CD4-positive, CD25-positive, alpha-beta regulatory T cell (primary cell): Measurements from ENCODE around the gene MIS12. TPM values are rescaled to one million over a fixed set of nuclear protein-coding genes. Genes with fewer than 3 reads are reported as not detected.

Experiments
- ATAC-seq, 2 donors: fragments of 150-1000 bp; cut with Tn5 transposase; one replicate each; pipeline ENCODE4 v1.10.0; 2021; ENCODE audit warnings: low read depth in 2 of 2, moderate number of reproducible peaks in 2 of 2, moderate library complexity in 1 of 2
- DNase-seq, 3 donors: peaks; one replicate each; pipeline versions ENCODE4 v3.0.0 to v3.0.0-alpha.2; 2012 to 2022; ENCODE audit warnings: mixed read lengths in 1 of 3
- H3K27ac ChIP-seq: one replicate; pipeline ENCODE4 v1.7.0; 2013; ENCODE audit warnings: mild to moderate bottlenecking, low read length; ENCODE audit not compliant: insufficient read depth, poor library complexity, severe bottlenecking
- H3K27me3 ChIP-seq: one replicate; pipeline ENCODE4 v1.7.0; 2013; ENCODE audit warnings: low read length; ENCODE audit not compliant: control insufficient read depth, insufficient read depth
- H3K36me3 ChIP-seq: one replicate; pipeline ENCODE4 v1.7.0; 2013; ENCODE audit warnings: mild to moderate bottlenecking, low read length, moderate library complexity; ENCODE audit not compliant: control insufficient read depth, insufficient read depth
- H3K4me1 ChIP-seq: 2 replicates; pipeline ENCODE4 v1.7.0; 2013; ENCODE audit warnings: mild to moderate bottlenecking, low read length; ENCODE audit not compliant: insufficient read depth, control insufficient read depth, poor library complexity, severe bottlenecking
- H3K4me3 ChIP-seq: one replicate; pipeline ENCODE4 v1.7.0; 2013; ENCODE audit warnings: low read depth, mild to moderate bottlenecking, low read length, moderate library complexity
- H3K9me3 ChIP-seq, 2 experiments: 1 replicate in 1 of 2; 2 replicates in 1 of 2; pipeline ENCODE4 v1.7.0; 2013; ENCODE audit warnings: low read length in 2 of 2, mild to moderate bottlenecking in 1 of 2, moderate library complexity in 1 of 2; ENCODE audit not compliant: control insufficient read depth in 2 of 2
- H3K27ac Mint-ChIP-seq, 3 donors: one replicate each; pipeline ENCODE4 v1.8.0; 2020 to 2022; ENCODE audit warnings: mild to moderate bottlenecking in 3 of 3, mixed read lengths in 3 of 3, moderate library complexity in 2 of 3
- H3K27me3 Mint-ChIP-seq: one replicate; pipeline ENCODE4 v1.8.0; 2022; ENCODE audit warnings: mild to moderate bottlenecking, mixed read lengths
- H3K36me3 Mint-ChIP-seq: one replicate; pipeline ENCODE4 v1.8.0; 2020; ENCODE audit warnings: mixed read lengths
- H3K4me1 Mint-ChIP-seq, 4 donors: one replicate each; pipeline ENCODE4 v1.8.0; 2020 to 2022; ENCODE audit warnings: mixed read lengths in 4 of 4, mild to moderate bottlenecking in 1 of 4
- H3K4me3 Mint-ChIP-seq, 4 donors: one replicate each; pipeline ENCODE4 v1.8.0; 2020 to 2022; ENCODE audit warnings: mild to moderate bottlenecking in 4 of 4, mixed read lengths in 4 of 4, moderate library complexity in 3 of 4
- H3K9me3 Mint-ChIP-seq, 7 donors: one replicate each; pipeline ENCODE4 v1.8.0; 2020 to 2022; ENCODE audit warnings: mixed read lengths in 7 of 7, mild to moderate bottlenecking in 3 of 7, moderate library complexity in 2 of 7
- polyA plus RNA-seq, 4 donors: library from polyadenylated mRNA; unstranded; fragments of 300-500 nt; fragmentation: Illumina TruSeq; gene quantifications; one replicate each; pipeline ENCODE4 v1.2.3, GENCODE V29; 2021
- total RNA-seq: library from RNA; stranded (reverse); gene quantifications from one replicate; pipeline ENCODE4 v1.2.3, GENCODE V29; 2022

MIS12 gene
- total and polyA plus RNA-seq, 5 donors from 2014 or later, result 9.8 to 19.6 (median 14.6) TPM

DNA sequence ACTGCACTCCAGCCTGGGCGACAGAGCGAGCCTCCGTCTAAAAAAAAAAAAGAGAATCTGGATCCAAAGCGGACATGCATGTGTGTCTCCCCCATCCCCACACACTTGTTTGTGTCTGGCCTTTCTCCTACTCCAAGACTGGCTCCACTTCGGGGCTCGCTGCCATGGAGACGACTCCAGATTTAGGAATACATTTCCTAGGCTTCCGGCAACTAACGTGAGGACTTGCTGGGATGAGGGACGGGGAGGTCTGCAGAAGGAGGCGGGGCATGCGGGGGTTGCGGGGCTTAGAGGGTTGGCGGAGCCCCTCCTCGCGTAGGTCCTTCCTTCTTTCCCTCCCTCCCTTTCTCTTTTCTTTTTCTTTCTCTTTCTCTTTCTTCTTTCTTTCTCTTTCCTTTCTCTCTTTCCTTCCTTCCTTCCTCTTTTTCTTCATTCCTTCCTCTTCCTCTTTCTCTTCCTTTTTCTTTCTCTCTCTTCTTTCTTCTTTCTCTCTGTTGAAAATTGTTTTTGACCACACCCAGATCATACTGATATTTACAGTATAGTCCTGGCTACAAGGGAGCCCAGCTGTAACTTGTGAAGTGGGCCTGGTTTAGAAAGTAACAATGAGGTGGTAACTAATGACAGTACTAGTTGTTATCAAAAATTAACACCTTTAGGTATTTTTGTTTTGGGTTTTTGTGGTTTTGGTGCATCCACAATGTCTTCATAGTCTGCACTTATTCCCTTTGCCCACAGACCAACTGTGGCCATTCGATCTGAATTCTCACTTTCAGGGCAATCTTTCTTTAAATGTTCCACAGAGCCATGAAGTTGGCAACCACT, 25.2 kb downstream of the MIS12 start:
- H3K4me3 ChIP-seq, result no peak overlapping the region
- ATAC-seq, result no peak
- H3K27me3 Mint-ChIP-seq, result no peaks in the 10 kb centered on the region
- no peak for DNase-seq
- peaks cover 17% of the 10 kb centered on the region for H3K4me1 ChIP-seq
- H3K36me3 Mint-ChIP-seq, result peaks cover 52% of the 10 kb centered on the region
- H3K4me1 Mint-ChIP-seq, result peaks cover 11 to 40% (median 24%) of the 10 kb centered on the region in 4 donors
- H3K27ac ChIP-seq, result no peak overlapping the region
- H3K27ac Mint-ChIP-seq, result peak overlapping the region in 2 of 3 donors; percentile 79 to 91
- peak overlapping the region in 1 of 4 donors; percentile 4 for H3K4me3 Mint-ChIP-seq
- no peaks in the 10 kb centered on the region for H3K27me3 ChIP-seq
- no peaks in the 10 kb centered on the region for H3K9me3 ChIP-seq
- peaks cover 0 to 3% (median 0%) of the 10 kb centered on the region in 7 donors for H3K9me3 Mint-ChIP-seq
- H3K36me3 ChIP-seq, result peaks cover 45% of the 10 kb centered on the region

DNA sequence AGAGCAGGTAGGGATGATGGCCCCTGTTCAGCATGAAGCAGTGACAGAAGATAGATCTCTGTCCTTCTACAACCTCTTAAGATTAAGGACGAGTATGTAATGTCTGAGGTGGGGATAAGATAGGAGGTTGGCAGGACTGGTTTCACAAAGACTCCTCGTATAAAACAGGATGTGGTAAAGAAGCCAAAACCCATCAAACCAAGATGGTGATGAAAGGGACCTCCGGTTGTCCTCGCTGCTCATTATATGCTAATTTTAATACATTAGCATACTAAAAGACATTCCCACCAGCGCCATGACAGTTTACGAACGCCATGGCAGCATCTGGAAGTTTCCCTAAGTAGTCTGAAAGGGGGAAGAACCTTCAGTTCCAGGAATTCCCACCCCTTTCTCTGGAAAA, 27.3 kb downstream of the MIS12 start:
- Mint-ChIP-seq H3K9me3 (peaks cover 0 to 2% (median 0%) of the 10 kb centered on the region in 7 donors), H3K36me3 (peaks cover 61% of the 10 kb centered on the region), H3K27ac (peak overlapping the region in 2 of 3 donors; percentile 26 to 60), H3K27me3 (no peaks in the 10 kb centered on the region), H3K4me3 (peak overlapping the region in 2 of 4 donors; percentile 28 to 48), H3K4me1 (peaks cover 11 to 42% (median 23%) of the 10 kb centered on the region in 4 donors)
- peak in 2 of 3 donors; percentile 49 to 73 for DNase-seq
- peaks cover 17% of the 10 kb centered on the region for H3K4me1 ChIP-seq
- ATAC-seq, result peak; percentile 75 to 79
- peaks cover 61% of the 10 kb centered on the region for H3K36me3 ChIP-seq
- H3K27ac ChIP-seq, result no peak overlapping the region
- no peaks in the 10 kb centered on the region for H3K9me3 ChIP-seq
- peak overlapping the region; percentile 52 for H3K4me3 ChIP-seq
- no peaks in the 10 kb centered on the region for H3K27me3 ChIP-seq

DNA sequence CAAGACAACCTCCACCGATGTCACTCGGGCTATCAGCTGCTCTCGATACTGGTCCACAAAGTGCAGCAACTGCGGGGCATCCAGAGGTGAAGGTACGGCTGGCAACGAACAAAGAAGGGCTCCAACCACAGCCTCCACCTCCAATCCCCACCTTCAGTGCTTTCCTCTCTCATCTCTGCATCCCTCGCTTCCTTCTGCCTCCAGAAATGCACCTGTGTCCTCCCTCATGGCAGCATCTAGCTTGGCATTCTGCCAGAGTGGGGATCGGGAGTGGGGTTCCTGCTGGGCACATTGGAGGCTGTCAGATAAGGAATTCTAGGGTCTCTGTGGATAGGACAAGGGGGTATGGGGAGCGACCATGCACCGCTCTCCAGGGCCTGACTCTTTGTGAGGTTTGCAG, 28.6 kb downstream of the MIS12 start:
- peak overlapping the region in 1 of 3 donors; percentile 90 for H3K27ac Mint-ChIP-seq
- ATAC-seq (no peak), DNase-seq (no peak)
- Histone ChIP-seq H3K9me3 (no peaks in the 10 kb centered on the region), H3K4me1 (peaks cover 17% of the 10 kb centered on the region), H3K36me3 (peaks cover 58% of the 10 kb centered on the region), H3K4me3 (no peak overlapping the region), H3K27ac (no peak overlapping the region), H3K27me3 (no peaks in the 10 kb centered on the region)
- peaks cover 11 to 42% (median 23%) of the 10 kb centered on the region in 4 donors for H3K4me1 Mint-ChIP-seq
- H3K9me3 Mint-ChIP-seq, result peaks cover 0 to 2% (median 0%) of the 10 kb centered on the region in 7 donors
- peaks cover 57% of the 10 kb centered on the region for H3K36me3 Mint-ChIP-seq
- H3K27me3 Mint-ChIP-seq, result no peaks in the 10 kb centered on the region
- H3K4me3 Mint-ChIP-seq, result peak overlapping the region in 1 of 4 donors; percentile 31

DNA sequence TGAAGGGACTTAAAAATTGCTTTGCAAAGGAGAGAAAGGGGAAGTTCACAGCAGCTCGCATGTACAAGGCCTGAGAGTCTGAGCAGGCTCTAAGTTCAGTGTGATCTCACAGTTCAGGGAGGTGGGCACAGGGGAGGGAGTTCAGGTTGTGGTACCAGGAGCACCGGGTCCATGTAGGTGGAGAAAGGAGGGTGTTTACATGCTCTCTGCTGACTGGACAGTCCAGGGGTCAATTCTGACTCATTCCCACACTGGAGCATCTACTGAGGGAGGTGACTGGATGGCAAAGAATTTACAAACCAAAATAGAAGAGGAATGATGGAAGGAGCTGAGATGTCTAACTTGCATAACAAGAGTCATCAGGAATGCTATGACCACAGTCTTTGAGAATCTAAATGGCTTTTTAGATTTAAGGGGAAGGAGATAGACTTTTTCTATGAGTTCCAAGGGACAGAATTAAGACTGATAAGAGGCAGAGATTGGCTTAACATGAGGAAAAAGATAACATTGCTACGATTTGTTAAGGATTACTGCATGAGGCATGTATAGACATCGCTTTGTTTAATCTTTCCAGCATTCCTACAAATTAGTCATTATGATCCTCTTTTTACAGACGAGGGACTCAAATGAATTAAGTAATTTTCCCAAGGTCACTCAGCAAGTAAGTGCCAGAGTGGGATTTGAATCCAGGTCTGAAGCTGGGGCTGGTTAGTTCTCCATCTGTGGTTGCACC, 29.9 kb downstream of the MIS12 start:
- ATAC-seq (no peak), DNase-seq (no peak)
- Mint-ChIP-seq H3K9me3 (peaks cover 0 to 2% (median 0%) of the 10 kb centered on the region in 7 donors), H3K27me3 (no peaks in the 10 kb centered on the region), H3K4me3 (no peak overlapping the region), H3K4me1 (peaks cover 11 to 42% (median 21%) of the 10 kb centered on the region in 4 donors), H3K27ac (peak overlapping the region in 2 of 3 donors; percentile 32 to 66), H3K36me3 (peaks cover 69% of the 10 kb centered on the region)
- Histone ChIP-seq H3K36me3 (peaks cover 69% of the 10 kb centered on the region), H3K9me3 (no peaks in the 10 kb centered on the region), H3K4me3 (no peak overlapping the region), H3K27ac (no peak overlapping the region), H3K4me1 (peaks cover 17% of the 10 kb centered on the region), H3K27me3 (no peaks in the 10 kb centered on the region)

DNA sequence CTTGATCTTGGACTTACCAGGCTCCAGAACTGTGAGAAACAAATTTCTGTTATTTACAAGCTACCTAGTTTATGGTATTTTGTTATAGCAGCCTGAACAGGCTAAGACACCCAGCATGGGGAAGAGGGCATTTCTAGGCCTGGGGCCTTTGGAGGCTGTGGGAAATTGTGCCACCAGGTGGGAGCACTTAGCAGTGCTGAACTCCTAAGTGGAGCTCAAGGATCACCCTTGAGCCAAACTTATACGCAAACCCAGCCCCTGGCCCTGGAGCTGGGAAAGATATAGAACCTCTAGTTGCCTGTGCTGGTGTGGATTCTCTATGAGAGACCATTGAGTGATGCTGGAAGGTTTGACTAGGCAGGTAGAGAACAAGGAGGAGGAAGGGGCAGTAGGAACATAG, 36.1 kb downstream of the MIS12 start:
- ATAC-seq (no peak), DNase-seq (no peak)
- Mint-ChIP-seq H3K27ac (peak overlapping the region in 2 of 3 donors; percentile 32 to 65), H3K4me3 (no peak overlapping the region), H3K9me3 (no peaks in the 10 kb centered on the region), H3K4me1 (peaks cover 0 to 2% (median under 1%) of the 10 kb centered on the region in 4 donors), H3K36me3 (peaks cover 56% of the 10 kb centered on the region), H3K27me3 (no peaks in the 10 kb centered on the region)
- no peak overlapping the region for H3K4me3 ChIP-seq
- peaks cover 77% of the 10 kb centered on the region for H3K36me3 ChIP-seq
- no peaks in the 10 kb centered on the region for H3K4me1 ChIP-seq
- H3K27ac ChIP-seq, result no peak overlapping the region
- H3K9me3 ChIP-seq, result no peaks in the 10 kb centered on the region
- H3K27me3 ChIP-seq, result no peaks in the 10 kb centered on the region

DNA sequence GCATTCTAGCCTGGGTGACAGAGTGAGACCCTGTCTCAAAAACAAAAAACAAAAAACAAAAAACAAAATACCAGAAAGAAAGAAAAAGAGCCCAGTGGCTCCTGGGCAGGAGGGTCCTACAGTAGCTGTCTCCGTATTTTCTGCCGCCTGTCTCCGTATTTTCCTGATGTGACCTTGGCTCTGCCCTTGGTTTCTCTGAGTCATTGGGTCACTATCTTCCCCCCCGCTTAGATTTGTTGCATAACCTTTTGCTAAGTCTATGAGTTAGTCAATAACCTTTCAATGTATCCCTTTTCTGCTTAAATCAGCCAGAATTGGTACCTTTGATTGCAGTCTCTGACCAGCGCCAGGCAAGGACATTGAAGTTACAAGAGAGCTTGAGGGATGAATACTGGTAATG, 36.9 kb downstream of the MIS12 start:
- Mint-ChIP-seq H3K9me3 (no peaks in the 10 kb centered on the region), H3K27ac (no peak overlapping the region), H3K27me3 (no peaks in the 10 kb centered on the region), H3K4me1 (peaks cover 0 to 1% (median 0%) of the 10 kb centered on the region in 4 donors), H3K4me3 (no peak overlapping the region), H3K36me3 (peaks cover 51% of the 10 kb centered on the region)
- Histone ChIP-seq H3K4me1 (no peaks in the 10 kb centered on the region), H3K27me3 (no peaks in the 10 kb centered on the region), H3K36me3 (peaks cover 77% of the 10 kb centered on the region), H3K27ac (no peak overlapping the region), H3K4me3 (no peak overlapping the region), H3K9me3 (no peaks in the 10 kb centered on the region)
- ATAC-seq, result no peak
- no peak for DNase-seq

DNA sequence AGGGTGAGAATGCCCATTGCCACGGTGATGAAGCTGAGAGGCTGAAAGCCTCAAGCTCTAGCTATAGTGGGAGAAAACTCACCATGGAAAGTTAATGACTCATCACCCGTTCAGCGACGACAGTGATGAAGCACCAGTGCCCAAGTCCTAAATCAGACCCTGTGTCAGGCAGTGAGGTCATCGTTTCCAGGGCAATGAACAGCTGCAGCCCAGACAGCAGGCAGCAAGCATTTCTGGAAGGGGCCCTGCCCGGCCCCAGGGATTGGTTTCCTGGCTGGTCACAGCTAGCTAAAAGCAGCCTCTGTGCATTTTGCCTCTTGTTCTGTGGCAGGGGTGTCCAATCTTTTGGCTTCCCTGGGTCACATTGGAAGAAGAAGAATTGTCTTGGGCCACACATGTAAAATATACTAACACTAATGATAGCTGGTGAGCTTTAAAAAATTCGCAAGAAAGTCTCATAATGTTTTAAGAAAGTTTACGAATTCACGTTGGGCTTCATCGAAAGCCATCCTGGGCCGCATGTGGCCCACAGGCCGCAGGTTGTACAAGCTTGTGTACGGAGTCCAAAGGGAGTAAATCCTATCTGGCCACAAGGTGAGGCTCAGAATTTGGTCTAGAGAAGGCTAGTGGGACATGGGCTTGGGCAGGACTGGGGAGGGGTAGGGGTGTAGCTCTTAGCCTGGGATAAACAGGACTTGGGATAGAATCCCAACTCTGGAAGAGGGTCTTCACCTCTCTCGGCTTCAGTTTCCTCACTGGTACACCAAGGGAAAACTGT, 40.6 kb downstream of the MIS12 start:
- H3K27me3 Mint-ChIP-seq, result no peaks in the 10 kb centered on the region
- no peak overlapping the region for H3K4me3 ChIP-seq
- DNase-seq, result no peak
- H3K9me3 Mint-ChIP-seq, result no peaks in the 10 kb centered on the region
- H3K36me3 ChIP-seq, result peaks cover 94% of the 10 kb centered on the region
- H3K27me3 ChIP-seq, result no peaks in the 10 kb centered on the region
- H3K4me1 Mint-ChIP-seq, result peaks cover 0 to 5% (median 0%) of the 10 kb centered on the region in 4 donors
- H3K4me3 Mint-ChIP-seq, result no peak overlapping the region
- H3K27ac Mint-ChIP-seq, result peak overlapping the region in 1 of 3 donors; percentile 5
- H3K9me3 ChIP-seq, result no peaks in the 10 kb centered on the region
- H3K36me3 Mint-ChIP-seq, result peaks cover 60% of the 10 kb centered on the region
- no peak overlapping the region for H3K27ac ChIP-seq
- no peak for ATAC-seq
- H3K4me1 ChIP-seq, result no peaks in the 10 kb centered on the region
